ENCODE data around the gene DACH2.

DACH2 gene

DNA sequence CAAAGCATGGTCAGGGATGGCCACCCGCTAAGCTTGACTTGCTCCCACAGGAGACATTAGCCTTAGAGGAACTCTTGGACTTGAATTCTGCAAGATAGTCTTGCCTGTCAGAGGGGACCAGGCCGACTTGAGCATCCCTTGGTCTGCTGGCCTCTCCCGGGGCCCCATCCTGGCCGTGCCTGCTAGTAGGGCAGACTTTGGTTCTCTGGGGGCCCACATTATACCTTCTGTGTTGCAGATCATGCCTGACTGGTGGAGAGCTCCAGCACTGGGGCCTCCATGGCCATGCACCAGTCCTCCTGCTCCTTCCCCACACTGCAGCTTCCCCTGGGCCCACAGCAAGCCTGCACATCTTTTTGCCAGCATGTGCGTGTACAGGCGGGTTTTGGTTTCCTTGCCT is 46.5 kb downstream of the DACH2 start:
- H3K79me2 ChIP-seq (ENCODE audit: control insufficient read depth, insufficient read depth, low read length, poor library complexity) = no peaks in the 10 kb centered on the region
- H3K14ac ChIP-seq (ENCODE audit: low read length) = no peak overlapping the region
- no peaks in the 10 kb centered on the region for H3K9me3 ChIP-seq (ENCODE audit: insufficient read depth, low read depth, low read length)
- no peak overlapping the region for H2AFZ ChIP-seq (ENCODE audit: insufficient read depth, low read length, poor library complexity)
- H3K36me3 ChIP-seq (ENCODE audit: control insufficient read depth in 1 of 2, insufficient read depth in 2 of 2, low read length in 2 of 2) = no peaks in the 10 kb centered on the region
- no peaks in the 10 kb centered on the region for H3K79me1 ChIP-seq (ENCODE audit: low read length)
- no peak overlapping the region for H3K23ac ChIP-seq (ENCODE audit: low read length)
- H3K4me3 ChIP-seq (ENCODE audit: low read depth, low read length) = no peak overlapping the region
- no CpG with 5 or more reads among the region's 6 CpGs for WGBS (ENCODE audit: extremely low coverage, insufficient coverage, insufficient read length)
- H3K4ac ChIP-seq (ENCODE audit: low read depth, low read length) = no peak overlapping the region
- no peak overlapping the region for H3K4me2 ChIP-seq (ENCODE audit: low read length)
- H4K8ac ChIP-seq (ENCODE audit: low read depth, low read length) = no peak overlapping the region
- DNase-seq = no peak
- no peaks in the 10 kb centered on the region for H3K4me1 ChIP-seq (ENCODE audit: control insufficient read depth in 1 of 2, insufficient read depth in 2 of 2, low read length in 2 of 2)
- H3K18ac ChIP-seq (ENCODE audit: low read length) = no peak overlapping the region
- no peaks in the 10 kb centered on the region for H3K27me3 ChIP-seq (ENCODE audit: insufficient read depth, low read length)
- H2BK12ac ChIP-seq (ENCODE audit: low read length) = no peak overlapping the region
- no peak overlapping the region for H4K12ac ChIP-seq (ENCODE audit: low read depth, low read length)
- no peak overlapping the region for H4K91ac ChIP-seq (ENCODE audit: low read depth, low read length)
- no peak overlapping the region for H2AK5ac ChIP-seq (ENCODE audit: low read length)
- H3K27ac ChIP-seq (ENCODE audit: low read depth, low read length) = no peak overlapping the region
- no peak overlapping the region for H2BK120ac ChIP-seq (ENCODE audit: insufficient read depth, low read length, poor library complexity)
- H3K9ac ChIP-seq (ENCODE audit: low read length) = no peak overlapping the region
- H2BK5ac ChIP-seq (ENCODE audit: low read depth, low read length, poor library complexity) = no peak overlapping the region

DNA sequence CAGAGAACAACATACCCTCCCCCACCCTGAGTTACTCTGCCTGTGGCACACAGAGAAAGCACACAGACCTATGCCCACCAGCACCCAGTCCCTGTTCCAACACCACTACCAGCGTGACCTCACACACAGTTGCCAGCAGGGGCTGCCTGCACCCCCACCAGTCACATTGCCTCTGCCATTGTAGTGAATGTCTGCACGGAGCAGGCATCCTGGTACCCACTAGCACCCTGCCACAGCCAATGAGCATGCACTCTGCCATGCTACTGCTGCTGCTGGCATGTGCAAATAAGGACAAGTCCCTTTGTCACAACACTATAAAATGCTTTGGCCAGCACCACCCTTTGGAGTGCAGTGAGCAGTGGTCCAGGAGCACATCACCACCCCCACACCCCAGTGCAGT is 47.1 kb downstream of the DACH2 start:
- no peak overlapping the region for H2BK120ac ChIP-seq (ENCODE audit: insufficient read depth, low read length, poor library complexity)
- no peaks in the 10 kb centered on the region for H3K36me3 ChIP-seq (ENCODE audit: control insufficient read depth in 1 of 2, insufficient read depth in 2 of 2, low read length in 2 of 2)
- no CpG with 5 or more reads among the region's 2 CpGs for WGBS (ENCODE audit: extremely low coverage, insufficient coverage, insufficient read length)
- no peak overlapping the region for H3K14ac ChIP-seq (ENCODE audit: low read length)
- no peak overlapping the region for H2BK12ac ChIP-seq (ENCODE audit: low read length)
- H2AFZ ChIP-seq (ENCODE audit: insufficient read depth, low read length, poor library complexity) = no peak overlapping the region
- no peaks in the 10 kb centered on the region for H3K79me2 ChIP-seq (ENCODE audit: control insufficient read depth, insufficient read depth, low read length, poor library complexity)
- no peaks in the 10 kb centered on the region for H3K27me3 ChIP-seq (ENCODE audit: insufficient read depth, low read length)
- H3K9me3 ChIP-seq (ENCODE audit: insufficient read depth, low read depth, low read length) = no peaks in the 10 kb centered on the region
- no peaks in the 10 kb centered on the region for H3K4me1 ChIP-seq (ENCODE audit: control insufficient read depth in 1 of 2, insufficient read depth in 2 of 2, low read length in 2 of 2)
- H3K27ac ChIP-seq (ENCODE audit: low read depth, low read length) = no peak overlapping the region
- no peak overlapping the region for H3K4me3 ChIP-seq (ENCODE audit: low read depth, low read length)
- H3K18ac ChIP-seq (ENCODE audit: low read length) = no peak overlapping the region
- no peak for DNase-seq
- no peak overlapping the region for H3K4me2 ChIP-seq (ENCODE audit: low read length)
- H3K4ac ChIP-seq (ENCODE audit: low read depth, low read length) = no peak overlapping the region
- no peaks in the 10 kb centered on the region for H3K79me1 ChIP-seq (ENCODE audit: low read length)
- no peak overlapping the region for H4K91ac ChIP-seq (ENCODE audit: low read depth, low read length)
- no peak overlapping the region for H3K23ac ChIP-seq (ENCODE audit: low read length)
- H4K12ac ChIP-seq (ENCODE audit: low read depth, low read length) = peak overlapping the region; percentile 43
- H2AK5ac ChIP-seq (ENCODE audit: low read length) = no peak overlapping the region
- no peak overlapping the region for H4K8ac ChIP-seq (ENCODE audit: low read depth, low read length)
- H3K9ac ChIP-seq (ENCODE audit: low read length) = no peak overlapping the region
- H2BK5ac ChIP-seq (ENCODE audit: low read depth, low read length, poor library complexity) = no peak overlapping the region

DNA sequence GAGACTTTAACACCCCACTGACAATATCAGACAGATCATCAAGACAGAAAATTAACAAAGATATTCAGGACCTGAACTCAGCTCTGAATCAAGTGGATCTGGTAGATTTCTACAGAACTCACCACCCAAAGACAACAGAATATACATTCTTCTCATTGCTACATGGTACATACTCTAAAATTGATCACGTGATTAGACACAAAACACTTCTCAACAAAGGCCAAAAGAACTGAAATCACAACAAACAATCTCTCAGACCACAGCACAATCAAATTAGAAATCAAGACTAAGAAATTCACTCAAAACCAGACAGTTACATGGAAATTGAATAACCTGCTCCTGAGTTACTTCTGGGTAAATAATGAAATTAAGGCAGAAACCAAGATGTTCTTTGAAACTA is 49.6 kb downstream of the DACH2 start:
- no peak overlapping the region for H3K4me2 ChIP-seq (ENCODE audit: low read length)
- H3K79me1 ChIP-seq (ENCODE audit: low read length) = no peaks in the 10 kb centered on the region
- no peak overlapping the region for H3K18ac ChIP-seq (ENCODE audit: low read length)
- H3K4ac ChIP-seq (ENCODE audit: low read depth, low read length) = no peak overlapping the region
- H3K9me3 ChIP-seq (ENCODE audit: insufficient read depth, low read depth, low read length) = no peaks in the 10 kb centered on the region
- H4K8ac ChIP-seq (ENCODE audit: low read depth, low read length) = no peak overlapping the region
- DNase-seq = no peak
- no peak overlapping the region for H4K12ac ChIP-seq (ENCODE audit: low read depth, low read length)
- no peak overlapping the region for H2BK5ac ChIP-seq (ENCODE audit: low read depth, low read length, poor library complexity)
- H3K14ac ChIP-seq (ENCODE audit: low read length) = no peak overlapping the region
- no peak overlapping the region for H2BK120ac ChIP-seq (ENCODE audit: insufficient read depth, low read length, poor library complexity)
- no peaks in the 10 kb centered on the region for H3K79me2 ChIP-seq (ENCODE audit: control insufficient read depth, insufficient read depth, low read length, poor library complexity)
- no peak overlapping the region for H4K91ac ChIP-seq (ENCODE audit: low read depth, low read length)
- no peaks in the 10 kb centered on the region for H3K27me3 ChIP-seq (ENCODE audit: insufficient read depth, low read length)
- no peak overlapping the region for H2BK12ac ChIP-seq (ENCODE audit: low read length)
- H3K36me3 ChIP-seq (ENCODE audit: control insufficient read depth in 1 of 2, insufficient read depth in 2 of 2, low read length in 2 of 2) = no peaks in the 10 kb centered on the region
- no peak overlapping the region for H3K23ac ChIP-seq (ENCODE audit: low read length)
- H3K4me1 ChIP-seq (ENCODE audit: control insufficient read depth in 1 of 2, insufficient read depth in 2 of 2, low read length in 2 of 2) = no peaks in the 10 kb centered on the region
- no CpG with 5 or more reads among the region's 1 CpG for WGBS (ENCODE audit: extremely low coverage, insufficient coverage, insufficient read length)
- H2AFZ ChIP-seq (ENCODE audit: insufficient read depth, low read length, poor library complexity) = no peak overlapping the region
- H2AK5ac ChIP-seq (ENCODE audit: low read length) = no peak overlapping the region
- H3K4me3 ChIP-seq (ENCODE audit: low read depth, low read length) = no peak overlapping the region
- no peak overlapping the region for H3K27ac ChIP-seq (ENCODE audit: low read depth, low read length)
- no peak overlapping the region for H3K9ac ChIP-seq (ENCODE audit: low read length)

DNA sequence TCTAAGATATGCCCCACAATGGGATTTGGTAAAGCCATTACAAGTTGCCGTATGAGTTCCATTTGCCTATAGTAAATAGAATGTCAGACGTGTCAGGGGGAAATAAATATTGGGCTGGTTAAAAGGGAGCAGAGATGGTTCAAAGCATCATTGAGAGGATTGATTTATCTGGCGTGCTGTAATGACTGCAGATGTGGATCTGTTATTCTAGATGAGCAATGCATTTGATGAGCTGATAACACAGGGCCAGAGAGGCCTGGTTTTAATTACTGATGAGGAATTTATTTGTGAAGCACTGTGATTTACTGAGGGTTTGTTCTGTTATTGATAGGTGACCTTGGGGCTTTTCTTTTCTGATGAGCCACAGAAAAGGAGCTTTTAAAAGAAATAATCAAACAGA is 62.5 kb downstream of the DACH2 start:
- Histone ChIP-seq H4K91ac (ENCODE audit: low read depth, low read length) (no peak overlapping the region), H3K4me1 (ENCODE audit: control insufficient read depth in 1 of 2, insufficient read depth in 2 of 2, low read length in 2 of 2) (no peaks in the 10 kb centered on the region), H3K4ac (ENCODE audit: low read depth, low read length) (no peak overlapping the region), H3K18ac (ENCODE audit: low read length) (no peak overlapping the region), H3K4me3 (ENCODE audit: low read depth, low read length) (no peak overlapping the region), H3K79me2 (ENCODE audit: control insufficient read depth, insufficient read depth, low read length, poor library complexity) (no peaks in the 10 kb centered on the region), H4K12ac (ENCODE audit: low read depth, low read length) (no peak overlapping the region), H3K36me3 (ENCODE audit: control insufficient read depth in 1 of 2, insufficient read depth in 2 of 2, low read length in 2 of 2) (no peaks in the 10 kb centered on the region), H2AFZ (ENCODE audit: insufficient read depth, low read length, poor library complexity) (no peak overlapping the region), H3K23ac (ENCODE audit: low read length) (no peak overlapping the region), H3K9me3 (ENCODE audit: insufficient read depth, low read depth, low read length) (no peaks in the 10 kb centered on the region), H3K4me2 (ENCODE audit: low read length) (no peak overlapping the region), H2BK5ac (ENCODE audit: low read depth, low read length, poor library complexity) (no peak overlapping the region), H3K27me3 (ENCODE audit: insufficient read depth, low read length) (no peaks in the 10 kb centered on the region), H2BK120ac (ENCODE audit: insufficient read depth, low read length, poor library complexity) (no peak overlapping the region), H2AK5ac (ENCODE audit: low read length) (no peak overlapping the region), H3K79me1 (ENCODE audit: low read length) (no peaks in the 10 kb centered on the region), H3K14ac (ENCODE audit: low read length) (no peak overlapping the region), H3K27ac (ENCODE audit: low read depth, low read length) (no peak overlapping the region), H4K8ac (ENCODE audit: low read depth, low read length) (no peak overlapping the region), H3K9ac (ENCODE audit: low read length) (no peak overlapping the region), H2BK12ac (ENCODE audit: low read length) (no peak overlapping the region)
- WGBS (ENCODE audit: extremely low coverage, insufficient coverage, insufficient read length) = no CpG with 5 or more reads among the region's 3 CpGs
- no peak for DNase-seq

Data from trophoblast cell (in vitro differentiated cells and primary cell).